Astrocyte (in vitro differentiated cells and primary cell): Measurements from ENCODE around the gene CABP1.

ENCODE experiments used
- EZH2 ChIP-seq: IDR thresholded peaks from 2 replicates; pipeline ENCODE4 v1.6.1; 2012; ENCODE audit warnings: mild to moderate bottlenecking, low read length, inconsistent platforms; ENCODE audit not compliant: insufficient read depth
- TF ChIP-seq, protein P1 (sequence below): IDR thresholded peaks from 2 replicates; pipeline ENCODE4 v1.5.1; 2011; ENCODE audit warnings: low read depth, mild to moderate bottlenecking, inconsistent platforms, low read length, moderate library complexity; ENCODE audit not compliant: insufficient read depth

DNA sequence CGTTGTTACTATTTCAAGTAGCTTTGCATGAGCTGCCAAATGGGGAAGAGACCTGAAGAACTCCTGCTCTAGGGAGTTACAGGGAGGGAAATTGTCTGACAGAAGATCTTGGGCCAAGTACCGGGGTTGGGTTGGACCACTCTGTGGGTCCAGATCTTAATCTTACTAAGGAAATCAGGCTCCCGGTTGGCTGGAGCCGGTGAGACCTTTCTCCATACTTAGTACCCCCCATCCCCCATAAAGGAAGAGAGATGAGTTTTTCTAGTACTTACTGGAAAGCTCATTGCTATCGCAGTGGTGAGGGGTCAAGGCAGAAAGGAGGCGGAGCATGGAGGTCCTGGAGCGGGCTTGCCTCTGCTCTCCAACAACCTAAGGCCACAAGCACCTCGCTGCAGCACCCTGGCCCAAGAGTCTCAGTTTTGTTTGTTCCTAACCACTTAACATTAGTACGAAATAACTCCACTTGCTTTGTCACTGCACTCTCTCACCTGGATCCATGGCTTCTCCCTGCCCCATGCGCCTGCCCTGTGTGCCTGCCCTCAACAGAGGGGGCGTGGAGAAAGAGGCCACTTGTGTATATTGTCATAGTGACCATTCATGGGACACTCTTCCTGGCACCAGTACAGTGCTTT is 63.0 kb downstream of the CABP1 start:
- TF ChIP-seq, protein P1, sequence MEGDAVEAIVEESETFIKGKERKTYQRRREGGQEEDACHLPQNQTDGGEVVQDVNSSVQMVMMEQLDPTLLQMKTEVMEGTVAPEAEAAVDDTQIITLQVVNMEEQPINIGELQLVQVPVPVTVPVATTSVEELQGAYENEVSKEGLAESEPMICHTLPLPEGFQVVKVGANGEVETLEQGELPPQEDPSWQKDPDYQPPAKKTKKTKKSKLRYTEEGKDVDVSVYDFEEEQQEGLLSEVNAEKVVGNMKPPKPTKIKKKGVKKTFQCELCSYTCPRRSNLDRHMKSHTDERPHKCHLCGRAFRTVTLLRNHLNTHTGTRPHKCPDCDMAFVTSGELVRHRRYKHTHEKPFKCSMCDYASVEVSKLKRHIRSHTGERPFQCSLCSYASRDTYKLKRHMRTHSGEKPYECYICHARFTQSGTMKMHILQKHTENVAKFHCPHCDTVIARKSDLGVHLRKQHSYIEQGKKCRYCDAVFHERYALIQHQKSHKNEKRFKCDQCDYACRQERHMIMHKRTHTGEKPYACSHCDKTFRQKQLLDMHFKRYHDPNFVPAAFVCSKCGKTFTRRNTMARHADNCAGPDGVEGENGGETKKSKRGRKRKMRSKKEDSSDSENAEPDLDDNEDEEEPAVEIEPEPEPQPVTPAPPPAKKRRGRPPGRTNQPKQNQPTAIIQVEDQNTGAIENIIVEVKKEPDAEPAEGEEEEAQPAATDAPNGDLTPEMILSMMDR = no peak
- TF ChIP-seq EZH2 = no peak
